Neural crest cell (in vitro differentiated cells): ENCODE data around the gene AK8. TPM values are rescaled to one million over a fixed set of nuclear protein-coding genes. Genes with fewer than 3 reads are reported as not detected.

Source experiments
- DNase-seq: peaks from one replicate; pipeline ENCODE4 v3.0.0; 2021; ENCODE audit warnings: low read depth, mixed read lengths, low spot score
- H3K27ac Mint-ChIP-seq: one replicate; pipeline ENCODE4 v1.8.0; 2021; ENCODE audit warnings: mild to moderate bottlenecking, mixed read lengths; ENCODE audit not compliant: unreplicated experiment
- H3K27me3 Mint-ChIP-seq: 2 replicates; pipeline ENCODE4 v1.8.0; 2021; ENCODE audit warnings: low read depth, mild to moderate bottlenecking, mixed read lengths
- H3K36me3 Mint-ChIP-seq: 2 replicates; pipeline ENCODE4 v1.8.0; 2021; ENCODE audit warnings: low read depth, mild to moderate bottlenecking, mixed read lengths
- H3K4me1 Mint-ChIP-seq: 2 replicates; pipeline ENCODE4 v1.8.0; 2021; ENCODE audit warnings: mixed read lengths
- H3K4me3 Mint-ChIP-seq: one replicate; pipeline ENCODE4 v1.8.0; 2021; ENCODE audit warnings: mild to moderate bottlenecking, mixed read lengths
- H3K9me3 Mint-ChIP-seq: 2 replicates; pipeline ENCODE4 v1.8.0; 2021; ENCODE audit warnings: mixed read lengths
- total RNA-seq: library from RNA; stranded (reverse); gene quantifications from 2 replicates; pipeline ENCODE4 v1.2.1, GENCODE V29; 2021
- TF ChIP-seq, protein P1 (sequence below): fragments of 200-600 bp; sonication (generic); conservative IDR thresholded peaks from 2 replicates; pipeline ENCODE4 v1.5.0; 2021; ENCODE audit warnings: antibody characterized with exemption, mild to moderate bottlenecking

AK8 gene
- total RNA-seq, 1 donor from 2014 or later: 0.96 TPM

DNA sequence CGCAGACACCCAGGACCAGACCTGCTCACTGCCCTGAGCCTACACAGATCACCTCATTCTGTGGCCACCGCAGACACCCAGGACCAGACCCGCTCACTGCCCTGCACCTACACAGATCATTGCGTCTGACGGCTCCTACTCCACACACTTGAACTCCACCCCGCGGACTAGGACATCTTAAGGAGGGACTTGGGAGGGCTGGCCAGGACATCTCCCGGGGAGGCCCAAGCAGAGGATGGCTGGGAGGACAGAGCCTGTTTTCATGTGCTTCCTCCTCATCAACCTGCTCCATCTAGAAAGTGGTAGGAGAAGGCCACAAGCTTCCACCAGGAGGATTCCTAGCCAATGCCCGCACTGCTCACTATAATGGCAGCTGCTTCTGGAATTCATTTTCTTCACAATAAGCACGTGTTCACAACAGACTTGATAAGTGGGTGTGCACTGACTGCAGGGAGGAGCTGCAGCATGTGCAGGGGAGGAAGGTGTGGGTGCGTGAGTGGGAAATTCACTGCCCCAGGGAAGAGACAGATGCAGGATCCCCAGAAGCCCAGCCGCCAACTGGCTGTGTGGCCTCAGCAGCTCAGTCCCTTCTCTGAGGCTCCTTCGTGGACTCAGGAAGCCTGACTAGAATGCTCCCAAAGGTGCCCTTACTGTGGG is 64.8 kb downstream of the AK8 start:
- no peak overlapping the region for H3K4me3 Mint-ChIP-seq
- H3K27ac Mint-ChIP-seq: no peak overlapping the region

DNA sequence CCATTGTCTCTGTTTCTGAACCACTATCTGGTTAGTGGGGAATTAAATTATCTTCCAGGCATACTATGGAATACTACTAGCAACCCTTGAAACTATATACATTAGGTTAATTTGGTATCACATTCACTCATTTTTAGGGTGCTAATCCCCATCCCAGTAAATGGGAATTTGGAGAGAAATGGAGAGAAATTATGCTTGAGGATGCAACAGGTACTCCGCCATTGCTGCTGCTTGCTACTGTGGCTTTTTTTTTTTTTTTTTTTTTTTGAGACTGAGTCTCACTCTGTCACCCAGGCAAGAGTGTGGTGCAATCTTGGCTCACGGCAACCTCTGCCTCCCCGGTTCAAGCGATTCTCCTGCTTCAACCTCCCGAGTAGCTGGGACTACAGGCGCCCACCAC is 66.1 kb downstream of the AK8 start:
- Mint-ChIP-seq H3K4me1 (peaks cover 22% of the 10 kb centered on the region), H3K27ac (no peak overlapping the region), H3K9me3 (no peaks in the 10 kb centered on the region), H3K27me3 (peaks cover 8% of the 10 kb centered on the region), H3K4me3 (no peak overlapping the region), H3K36me3 (no peaks in the 10 kb centered on the region)
- DNase-seq: no peak
- TF ChIP-seq, protein P1, sequence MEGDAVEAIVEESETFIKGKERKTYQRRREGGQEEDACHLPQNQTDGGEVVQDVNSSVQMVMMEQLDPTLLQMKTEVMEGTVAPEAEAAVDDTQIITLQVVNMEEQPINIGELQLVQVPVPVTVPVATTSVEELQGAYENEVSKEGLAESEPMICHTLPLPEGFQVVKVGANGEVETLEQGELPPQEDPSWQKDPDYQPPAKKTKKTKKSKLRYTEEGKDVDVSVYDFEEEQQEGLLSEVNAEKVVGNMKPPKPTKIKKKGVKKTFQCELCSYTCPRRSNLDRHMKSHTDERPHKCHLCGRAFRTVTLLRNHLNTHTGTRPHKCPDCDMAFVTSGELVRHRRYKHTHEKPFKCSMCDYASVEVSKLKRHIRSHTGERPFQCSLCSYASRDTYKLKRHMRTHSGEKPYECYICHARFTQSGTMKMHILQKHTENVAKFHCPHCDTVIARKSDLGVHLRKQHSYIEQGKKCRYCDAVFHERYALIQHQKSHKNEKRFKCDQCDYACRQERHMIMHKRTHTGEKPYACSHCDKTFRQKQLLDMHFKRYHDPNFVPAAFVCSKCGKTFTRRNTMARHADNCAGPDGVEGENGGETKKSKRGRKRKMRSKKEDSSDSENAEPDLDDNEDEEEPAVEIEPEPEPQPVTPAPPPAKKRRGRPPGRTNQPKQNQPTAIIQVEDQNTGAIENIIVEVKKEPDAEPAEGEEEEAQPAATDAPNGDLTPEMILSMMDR: no peak

More for the DNA sequence above, 64.8 kb downstream of the AK8 start:
- H3K36me3 Mint-ChIP-seq: no peaks in the 10 kb centered on the region
- no peaks in the 10 kb centered on the region for H3K9me3 Mint-ChIP-seq
- TF ChIP-seq, protein P1: no peak
- DNase-seq: no peak
- H3K27me3 Mint-ChIP-seq: peaks cover 8% of the 10 kb centered on the region
- peaks cover 21% of the 10 kb centered on the region for H3K4me1 Mint-ChIP-seq

DNA sequence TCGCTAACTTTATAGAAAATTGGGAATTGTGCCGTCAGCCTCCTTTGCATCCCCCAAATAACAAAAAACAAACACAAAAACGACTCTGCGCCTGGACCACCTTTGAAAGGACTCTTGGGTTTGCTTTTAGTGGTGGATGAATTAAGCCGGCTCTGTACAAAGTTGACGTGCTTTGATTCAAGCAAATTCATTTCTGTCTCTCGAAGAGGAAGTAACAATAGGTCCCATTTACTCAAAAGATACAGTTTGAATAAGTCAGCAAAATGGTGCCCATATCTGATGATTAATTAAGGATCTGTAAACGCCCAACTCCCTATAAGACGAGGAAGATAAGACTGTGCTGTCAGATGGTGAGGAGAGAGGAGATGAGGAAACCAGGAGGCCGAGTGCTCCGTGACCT is 67.8 kb downstream of the AK8 start:
- Mint-ChIP-seq H3K4me3 (no peak overlapping the region), H3K27me3 (peaks cover 12% of the 10 kb centered on the region), H3K4me1 (peaks cover 39% of the 10 kb centered on the region), H3K36me3 (no peaks in the 10 kb centered on the region), H3K27ac (no peak overlapping the region), H3K9me3 (no peaks in the 10 kb centered on the region)
- TF ChIP-seq, protein P1: no peak
- no peak for DNase-seq

DNA sequence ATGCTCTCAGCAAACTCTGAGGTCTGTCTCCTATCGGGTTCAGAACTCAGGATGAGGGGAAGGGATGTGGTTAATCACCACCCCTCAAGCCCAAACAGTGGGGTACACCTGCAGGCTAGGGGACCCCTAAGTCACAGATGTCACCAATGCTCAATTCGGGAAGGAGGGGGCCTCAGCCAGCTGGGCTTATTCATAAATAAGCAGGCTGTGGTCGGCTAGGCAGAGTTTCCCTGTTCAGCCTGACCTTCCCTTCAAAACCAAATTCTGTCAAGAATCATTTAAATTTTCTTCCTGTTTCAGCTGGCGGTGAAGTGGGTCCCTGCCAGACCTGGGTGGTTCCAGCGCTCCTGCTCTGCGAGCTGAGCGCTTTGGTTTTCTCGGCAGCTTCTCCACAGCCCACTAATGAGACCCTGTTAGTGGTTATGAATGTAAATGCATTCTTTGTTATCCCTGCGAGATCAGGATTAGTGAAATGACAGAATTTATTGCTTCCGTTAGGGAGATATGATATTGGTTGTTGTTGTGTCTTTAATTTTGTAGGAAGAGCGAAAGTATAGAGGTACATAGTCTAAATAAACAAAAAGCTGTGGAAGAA is 68.3 kb downstream of the AK8 start:
- Mint-ChIP-seq H3K4me3 (no peak overlapping the region), H3K27ac (no peak overlapping the region), H3K36me3 (no peaks in the 10 kb centered on the region), H3K4me1 (peaks cover 44% of the 10 kb centered on the region), H3K9me3 (no peaks in the 10 kb centered on the region), H3K27me3 (peaks cover 13% of the 10 kb centered on the region)
- no peak for DNase-seq
- TF ChIP-seq, protein P1: no peak

DNA sequence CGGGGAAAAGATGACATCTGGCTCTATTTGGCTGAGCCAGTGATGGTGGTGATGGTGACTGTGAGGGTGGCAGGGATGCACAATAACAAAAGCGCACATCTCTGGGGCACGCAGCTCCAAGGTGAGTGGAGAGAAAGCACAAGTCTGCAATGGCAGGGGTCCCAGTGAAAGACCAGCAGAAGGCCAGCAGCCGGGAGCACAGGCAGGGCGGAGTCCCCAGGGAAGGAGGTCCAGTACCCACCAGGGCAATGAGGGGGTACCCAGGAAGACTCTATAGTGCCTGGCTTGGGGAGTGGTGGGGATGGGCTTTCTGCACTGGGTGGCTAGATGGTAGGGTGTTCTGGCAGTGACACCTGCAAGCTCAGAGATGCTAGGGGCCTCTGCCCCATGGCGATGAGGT is 69.4 kb downstream of the AK8 start:
- Mint-ChIP-seq H3K9me3 (no peaks in the 10 kb centered on the region), H3K4me3 (no peak overlapping the region), H3K4me1 (peaks cover 48% of the 10 kb centered on the region), H3K27ac (no peak overlapping the region), H3K36me3 (no peaks in the 10 kb centered on the region), H3K27me3 (peaks cover 16% of the 10 kb centered on the region)
- TF ChIP-seq, protein P1: no peak
- DNase-seq: no peak
